NCI-H748 (cell line): ENCODE measurements around the gene LRRTM4.
"Not testable (repeated sequence)": the region's sequence is repeated elsewhere in the genome, so short reads cannot be mapped to it uniquely, and the experiment has no call there.

Source experiments
- DNase-seq: peaks from one replicate; lab custom pipeline; 2025; ENCODE audit not compliant: unreplicated experiment; lab: John Stamatoyannopoulos, UW

LRRTM4 gene

GRCh38 chr2:77179297-77179696 is 342.9 kb downstream of the LRRTM4 start:
- DNase-seq = no peak

GRCh38 chr2:77175266-77175780 is 346.9 kb downstream of the LRRTM4 start:
- DNase-seq = not testable (repeated sequence)

- no peak for DNase-seq
Measured at GRCh38 chr2:77169426-77169825, 352.8 kb downstream of the LRRTM4 start.

- peak; percentile 19 for DNase-seq
Measured at GRCh38 chr2:77164021-77164420, 358.2 kb downstream of the LRRTM4 start.

GRCh38 chr2:77161009-77161408 is 361.2 kb downstream of the LRRTM4 start:
- DNase-seq = no peak

GRCh38 chr2:77156599-77156998 is 365.6 kb downstream of the LRRTM4 start:
- no peak for DNase-seq

GRCh38 chr2:77155511-77155910 is 366.7 kb downstream of the LRRTM4 start:
- no peak for DNase-seq

GRCh38 chr2:77149565-77149964 is 372.6 kb downstream of the LRRTM4 start:
- DNase-seq = no peak

- no peak for DNase-seq
Measured at GRCh38 chr2:77147153-77147552, 375.0 kb downstream of the LRRTM4 start.

- DNase-seq = no peak
Measured at GRCh38 chr2:77144772-77145171, 377.4 kb downstream of the LRRTM4 start.

GRCh38 chr2:77142141-77142540 is 380.0 kb downstream of the LRRTM4 start:
- no peak for DNase-seq

- DNase-seq = not testable (repeated sequence)
Measured at GRCh38 chr2:77128479-77128878, 393.7 kb downstream of the LRRTM4 start.

GRCh38 chr2:77127345-77127744 is 394.8 kb downstream of the LRRTM4 start:
- no peak for DNase-seq

GRCh38 chr2:77121518-77121917 is 400.7 kb downstream of the LRRTM4 start:
- DNase-seq = no peak

GRCh38 chr2:77119333-77119732 is 402.8 kb downstream of the LRRTM4 start:
- DNase-seq = no peak

GRCh38 chr2:77108915-77109314 is 413.3 kb downstream of the LRRTM4 start:
- no peak for DNase-seq

- no peak for DNase-seq
Measured at GRCh38 chr2:77105008-77105407, 417.2 kb downstream of the LRRTM4 start.

- DNase-seq = no peak
Measured at GRCh38 chr2:77104554-77104953, 417.6 kb downstream of the LRRTM4 start.

GRCh38 chr2:77102927-77103326 is 419.2 kb downstream of the LRRTM4 start:
- DNase-seq = no peak

- DNase-seq = no peak
Measured at GRCh38 chr2:77101796-77102452, 420.3 kb downstream of the LRRTM4 start.

- no peak for DNase-seq
Measured at GRCh38 chr2:77099961-77100360, 422.2 kb downstream of the LRRTM4 start.

- DNase-seq = not testable (repeated sequence)
Measured at GRCh38 chr2:77095525-77095924, 426.7 kb downstream of the LRRTM4 start.

GRCh38 chr2:77095096-77095495 is 427.1 kb downstream of the LRRTM4 start:
- no peak for DNase-seq
